B cell (primary cell): ENCODE data around the gene DCTN3. TPM values are rescaled to one million over a fixed set of nuclear protein-coding genes. Genes with fewer than 3 reads are reported as not detected.

ENCODE experiments used
- ATAC-seq: fragments of 200-7000 bp; cut with Tn5 transposase; one replicate; pipeline ENCODE4 v1.10.0; 2021; ENCODE audit warnings: low read depth, mild to moderate bottlenecking, moderate number of reproducible peaks, moderate library complexity
- CTCF ChIA-PET: fragments of 350-600 bp; sonication (Branson Sonifier 250); formaldehyde crosslinking; loops from one replicate; lab custom pipeline; 2021; ENCODE audit warnings: antibody characterized with exemption, inconsistent platforms; lab: Charles Lee
- POLR2A ChIA-PET: fragments of 350-600 bp; sonication (Branson Sonifier 250); formaldehyde crosslinking; loops from one replicate; lab custom pipeline; 2021; ENCODE audit warnings: antibody characterized with exemption; lab: Charles Lee
- DNase-seq: peaks from one replicate; pipeline ENCODE4 v3.0.0; 2013
- H2AFZ ChIP-seq: 2 replicates; pipeline ENCODE4 v1.6.1; 2012; ENCODE audit warnings: mild to moderate bottlenecking, low read depth, low read length; ENCODE audit not compliant: insufficient read depth, poor library complexity, severe bottlenecking
- H3K27ac ChIP-seq, 2 donors: 1 replicate in 1 of 2; 2 replicates in 1 of 2; pipeline ENCODE4 v1.5.1; 2012 to 2013; ENCODE audit warnings: low read length in 2 of 2, mild to moderate bottlenecking in 2 of 2, moderate library complexity in 1 of 2
- H3K27me3 ChIP-seq, 4 experiments: fragments of 200-600 bp in 1 of 4; sonication (generic) in 1 of 4; replicated peaks in 1 of 4; 1 replicate in 2 of 4; 2 replicates in 2 of 4; pipeline versions ENCODE4 v1.6.1 to v1.7.0; 2013 to 2016; ENCODE audit warnings: low read length in 3 of 4, mild to moderate bottlenecking in 2 of 4, mixed read lengths in 1 of 4, moderate library complexity in 1 of 4; ENCODE audit not compliant: insufficient read depth in 4 of 4, control insufficient read depth in 3 of 4; ENCODE audit errors: control extremely low read depth in 1 of 4
- H3K36me3 ChIP-seq, 2 experiments: replicated peaks in 1 of 2; 1 replicate in 1 of 2; 2 replicates in 1 of 2; pipeline versions ENCODE4 v1.6.1 to v1.7.1; 2013; ENCODE audit warnings: low read length in 1 of 2; ENCODE audit not compliant: insufficient read depth in 2 of 2, control insufficient read depth in 1 of 2; ENCODE audit errors: control extremely low read depth in 1 of 2, extremely low read depth in 1 of 2
- H3K4me1 ChIP-seq, 2 donors: fragments of 200-600 bp in 1 of 2; sonication (generic) in 1 of 2; 1 replicate in 1 of 2; 2 replicates in 1 of 2; pipeline versions ENCODE4 v1.5.1 to v1.6.1; 2013 to 2017; ENCODE audit warnings: low read length in 2 of 2; ENCODE audit not compliant: control insufficient read depth in 2 of 2, insufficient read depth in 2 of 2
- H3K4me2 ChIP-seq: replicated peaks from 2 replicates; pipeline ENCODE3; 2012; ENCODE audit warnings: mild to moderate bottlenecking, low read depth, low read length; ENCODE audit not compliant: poor library complexity, severe bottlenecking
- H3K4me3 ChIP-seq, 5 experiments: fragments of 200-600 bp in 1 of 5; sonication (generic) in 1 of 5; 1 replicate in 3 of 5; 2 replicates in 2 of 5; pipeline versions ENCODE4 v1.5.1 to v1.7.0; 2011 to 2016; ENCODE audit warnings: low read length in 4 of 5, mild to moderate bottlenecking in 4 of 5, low read depth in 2 of 5, control low read depth in 1 of 5, moderate library complexity in 1 of 5; ENCODE audit not compliant: insufficient read depth in 1 of 5; ENCODE audit errors: control extremely low read depth in 1 of 5, extremely low read depth in 1 of 5
- H3K79me2 ChIP-seq: fragments of 200-600 bp; sonication (generic); one replicate; pipeline ENCODE4 v1.6.0; 2016; ENCODE audit warnings: low read length; ENCODE audit not compliant: control insufficient read depth, insufficient read depth
- H3K9ac ChIP-seq: fragments of 200-600 bp; sonication (generic); 2 replicates; pipeline ENCODE4 v1.6.1; 2017; ENCODE audit warnings: mild to moderate bottlenecking, low read length, moderate library complexity
- H3K9me3 ChIP-seq, 3 donors: one replicate each; pipeline versions ENCODE4 v1.6.1 to v1.7.1; 2013; ENCODE audit warnings: low read length in 2 of 3; ENCODE audit not compliant: control insufficient read depth in 2 of 3, insufficient read depth in 1 of 3; ENCODE audit errors: control extremely low read depth in 1 of 3
- H4K20me1 ChIP-seq: 2 replicates; pipeline ENCODE4 v1.6.0; 2012; ENCODE audit warnings: mild to moderate bottlenecking, low read length; ENCODE audit not compliant: insufficient read depth, control insufficient read depth, poor library complexity, severe bottlenecking
- H3K27ac Mint-ChIP-seq: one replicate; pipeline ENCODE4 v1.8.0; 2021; ENCODE audit warnings: mixed read lengths
- H3K27me3 Mint-ChIP-seq: one replicate; pipeline ENCODE4 v1.8.0; 2021; ENCODE audit warnings: mixed read lengths
- H3K4me1 Mint-ChIP-seq: one replicate; pipeline ENCODE4 v1.8.0; 2021; ENCODE audit warnings: mixed read lengths
- H3K4me3 Mint-ChIP-seq: one replicate; pipeline ENCODE4 v1.8.0; 2021; ENCODE audit warnings: mixed read lengths
- H3K9me3 Mint-ChIP-seq: one replicate; pipeline ENCODE4 v1.8.0; 2022; ENCODE audit warnings: mixed read lengths; ENCODE audit not compliant: insufficient read depth
- EZH2 ChIP-seq: IDR thresholded peaks from 2 replicates; pipeline ENCODE4 v1.6.1; 2012; ENCODE audit warnings: borderline replicate concordance, low read depth, mild to moderate bottlenecking, moderate library complexity, low read length; ENCODE audit not compliant: insufficient read depth, poor library complexity, severe bottlenecking
- WGBS: methylation state at CpG from one replicate; pipeline ENCODE4 v1.1.5; 2013; ENCODE audit warnings: missing lambda C conversion rate; ENCODE audit not compliant: insufficient coverage; 5-methylcytosine and 5-hydroxymethylcytosine counted together
- intact Hi-C: fragments of 100-400 bp; cut with micrococcal nuclease; formaldehyde crosslinking; loops from one replicate; pipeline ENCODE4 v1.10.0; 2022
- polyA plus RNA-seq: library from polyadenylated mRNA; depleted of rRNA; stranded (reverse); fragments of >200 nt; gene quantifications from 2 replicates; pipeline ENCODE4 v1.2.3, GENCODE V29; 2012
- total RNA-seq, 2 donors: library from RNA; stranded (reverse); fragments of 120-200 nt in 1 of 2; gene quantifications; 1 replicate in 1 of 2; 2 replicates in 1 of 2; pipeline versions ENCODE4 v1.2.3 to v1.2.4, GENCODE V29; 2013 to 2022
- TF ChIP-seq, protein P1 (sequence below): fragments of 200-600 bp; IDR thresholded peaks from one replicate; pipeline ENCODE4 v1.8.0; 2022; ENCODE audit warnings: antibody characterized with exemption, mild to moderate bottlenecking

Gene DCTN3
- total and polyA plus RNA-seq, 2 donors (not counting 1 experiment from before 2014, with no cell fraction given) = 48.2 to 75.0 TPM

DNA sequence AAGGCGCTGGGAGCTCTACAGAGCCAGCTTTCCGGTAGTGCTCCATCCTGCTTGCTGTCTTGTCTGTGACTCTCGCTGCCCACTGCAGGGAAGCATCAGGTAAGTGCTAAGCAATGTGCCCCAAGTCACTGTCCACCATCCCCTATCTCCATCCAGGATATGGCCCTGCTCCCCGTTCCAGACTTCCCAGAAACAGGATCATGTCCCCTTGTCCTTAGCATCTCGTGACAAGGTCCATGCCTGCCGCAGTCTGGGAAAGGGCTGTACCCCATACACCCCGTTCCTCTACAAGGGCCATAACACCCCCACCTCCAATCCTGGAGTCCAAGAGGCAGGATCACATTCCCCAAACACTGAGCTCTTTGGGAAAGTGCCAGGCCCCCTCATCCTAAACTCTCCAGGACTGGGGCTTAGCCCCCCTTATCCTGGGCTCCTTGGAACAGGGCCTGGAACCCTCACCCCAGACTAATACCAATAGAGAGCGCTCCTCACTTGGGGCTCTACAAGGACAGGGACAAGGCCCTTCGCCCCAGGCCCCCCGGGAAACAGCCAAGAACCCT is 9.0 kb downstream of the DCTN3 start:
- peak overlapping the region; percentile 69 to 97 (median 80) for H3K4me3 ChIP-seq
- peaks cover 7 to 21% of the 10 kb centered on the region in 2 donors for H3K4me1 ChIP-seq
- peak overlapping the region; percentile 98 for H3K4me2 ChIP-seq
- H3K9ac ChIP-seq = peak overlapping the region; percentile 98
- H3K79me2 ChIP-seq = peaks cover 9% of the 10 kb centered on the region
- Mint-ChIP-seq H3K9me3 (no peaks in the 10 kb centered on the region), H3K4me1 (peaks cover 22% of the 10 kb centered on the region), H3K4me3 (peak overlapping the region; percentile 91), H3K27ac (peak overlapping the region; percentile 90), H3K27me3 (no peaks in the 10 kb centered on the region)
- ChIA-PET POLR2A (interaction anchor here (1.9 to 2.6 kb wide), 2 partner anchors 9 to 26 kb away, joined by 8 to 10 read pairs; partner anchors contain the start of genes DCTN3 and SIGMAR1), CTCF (interaction anchor here (0.5 to 8.3 kb wide), 9 partner anchors 9 to 456 kb away, joined by 3 to 150 read pairs (median 3); partner anchors contain the start of genes DCTN3 and SIGMAR1)
- H3K27ac ChIP-seq = peak overlapping the region; percentile 78 to 87
- WGBS = 73% methylated on average over 10 of the region's 10 CpGs
- peaks cover 0 to 7% (median 0%) of the 10 kb centered on the region in 3 donors for H3K9me3 ChIP-seq
- H3K36me3 ChIP-seq = peaks cover 0 to 8% of the 10 kb centered on the region in 2 experiments
- DNase-seq = no peak
- H4K20me1 ChIP-seq = no peaks in the 10 kb centered on the region
- ATAC-seq = no peak
- H3K27me3 ChIP-seq = no peaks in the 10 kb centered on the region
- intact Hi-C loops = loop anchor here (10.0 kb wide), 1 partner anchor 797 kb away; the partner anchor contains the start of gene UBE2R2
- TF ChIP-seq, protein P1, sequence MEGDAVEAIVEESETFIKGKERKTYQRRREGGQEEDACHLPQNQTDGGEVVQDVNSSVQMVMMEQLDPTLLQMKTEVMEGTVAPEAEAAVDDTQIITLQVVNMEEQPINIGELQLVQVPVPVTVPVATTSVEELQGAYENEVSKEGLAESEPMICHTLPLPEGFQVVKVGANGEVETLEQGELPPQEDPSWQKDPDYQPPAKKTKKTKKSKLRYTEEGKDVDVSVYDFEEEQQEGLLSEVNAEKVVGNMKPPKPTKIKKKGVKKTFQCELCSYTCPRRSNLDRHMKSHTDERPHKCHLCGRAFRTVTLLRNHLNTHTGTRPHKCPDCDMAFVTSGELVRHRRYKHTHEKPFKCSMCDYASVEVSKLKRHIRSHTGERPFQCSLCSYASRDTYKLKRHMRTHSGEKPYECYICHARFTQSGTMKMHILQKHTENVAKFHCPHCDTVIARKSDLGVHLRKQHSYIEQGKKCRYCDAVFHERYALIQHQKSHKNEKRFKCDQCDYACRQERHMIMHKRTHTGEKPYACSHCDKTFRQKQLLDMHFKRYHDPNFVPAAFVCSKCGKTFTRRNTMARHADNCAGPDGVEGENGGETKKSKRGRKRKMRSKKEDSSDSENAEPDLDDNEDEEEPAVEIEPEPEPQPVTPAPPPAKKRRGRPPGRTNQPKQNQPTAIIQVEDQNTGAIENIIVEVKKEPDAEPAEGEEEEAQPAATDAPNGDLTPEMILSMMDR = no peak
- TF ChIP-seq EZH2 = no peak
- H2AFZ ChIP-seq = peak overlapping the region; percentile 99
